GM13976 (cell line): ENCODE measurements around the gene ZBTB11.

Experiments used
- DNase-seq: peaks from one replicate; pipeline ENCODE4 v3.0.0; 2012; ENCODE audit warnings: low spot score
- in situ Hi-C: fragments of 300-500 bp; cut with MboI; formaldehyde crosslinking; loops from one replicate; pipeline ENCODE4 v1.12.0; 2022; ENCODE audit warnings: low sequenced_read_pairs, mixed read lengths, inconsistent platforms; ENCODE audit not compliant: unreplicated experiment
- TF ChIP-seq, protein P1 (sequence below): IDR thresholded peaks from 2 replicates; pipeline ENCODE4 v1.5.1; 2012; ENCODE audit warnings: borderline replicate concordance, mild to moderate bottlenecking; ENCODE audit not compliant: insufficient read depth; ENCODE audit errors: extremely low read depth, missing control alignments, control extremely low read depth

ZBTB11 gene

DNA sequence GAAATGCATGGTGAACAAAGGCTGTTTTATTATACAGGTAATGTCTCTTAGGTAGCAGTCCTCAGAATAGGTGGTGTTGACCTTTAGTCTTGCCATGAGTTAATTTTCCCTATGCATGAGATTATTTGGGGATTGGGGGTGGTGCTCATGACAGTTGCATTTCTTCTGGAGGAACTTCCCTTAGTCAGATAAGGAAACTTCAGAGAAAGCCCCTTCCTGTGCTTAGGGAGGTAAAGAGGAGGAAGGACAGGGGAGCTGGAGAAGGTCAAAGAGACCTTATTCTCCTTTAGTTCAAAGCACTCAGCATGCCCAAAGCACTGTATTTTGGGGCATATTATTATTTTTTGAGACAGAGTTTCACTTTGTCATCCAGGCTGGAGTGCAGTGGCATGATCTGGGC lies 47.7 kb downstream of the ZBTB11 start:
- DNase-seq: no peak
- in situ Hi-C loops: no loop called here
- TF ChIP-seq, protein P1, sequence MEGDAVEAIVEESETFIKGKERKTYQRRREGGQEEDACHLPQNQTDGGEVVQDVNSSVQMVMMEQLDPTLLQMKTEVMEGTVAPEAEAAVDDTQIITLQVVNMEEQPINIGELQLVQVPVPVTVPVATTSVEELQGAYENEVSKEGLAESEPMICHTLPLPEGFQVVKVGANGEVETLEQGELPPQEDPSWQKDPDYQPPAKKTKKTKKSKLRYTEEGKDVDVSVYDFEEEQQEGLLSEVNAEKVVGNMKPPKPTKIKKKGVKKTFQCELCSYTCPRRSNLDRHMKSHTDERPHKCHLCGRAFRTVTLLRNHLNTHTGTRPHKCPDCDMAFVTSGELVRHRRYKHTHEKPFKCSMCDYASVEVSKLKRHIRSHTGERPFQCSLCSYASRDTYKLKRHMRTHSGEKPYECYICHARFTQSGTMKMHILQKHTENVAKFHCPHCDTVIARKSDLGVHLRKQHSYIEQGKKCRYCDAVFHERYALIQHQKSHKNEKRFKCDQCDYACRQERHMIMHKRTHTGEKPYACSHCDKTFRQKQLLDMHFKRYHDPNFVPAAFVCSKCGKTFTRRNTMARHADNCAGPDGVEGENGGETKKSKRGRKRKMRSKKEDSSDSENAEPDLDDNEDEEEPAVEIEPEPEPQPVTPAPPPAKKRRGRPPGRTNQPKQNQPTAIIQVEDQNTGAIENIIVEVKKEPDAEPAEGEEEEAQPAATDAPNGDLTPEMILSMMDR: no peak

DNA sequence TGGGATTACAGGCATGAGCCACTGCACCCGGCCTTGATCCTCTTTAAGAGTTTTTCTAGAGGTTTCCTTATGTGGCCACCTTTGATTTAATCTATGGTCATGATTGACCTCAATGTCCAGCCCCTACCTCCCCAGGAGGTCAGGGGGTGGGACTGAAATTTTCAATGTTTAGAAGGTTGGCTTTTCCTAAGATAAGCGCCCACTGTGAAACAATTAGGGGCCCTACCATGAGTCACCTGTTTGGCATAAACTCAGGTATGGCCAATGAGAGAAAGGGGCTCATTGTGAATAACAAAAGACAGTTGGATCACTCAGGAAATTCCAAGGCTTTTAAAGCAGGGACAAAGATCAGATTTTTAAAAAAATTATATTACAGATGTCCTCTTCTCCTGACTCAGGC lies 51.1 kb downstream of the ZBTB11 start:
- in situ Hi-C loops: no loop called here
- TF ChIP-seq, protein P1: no peak
- no peak for DNase-seq

DNA sequence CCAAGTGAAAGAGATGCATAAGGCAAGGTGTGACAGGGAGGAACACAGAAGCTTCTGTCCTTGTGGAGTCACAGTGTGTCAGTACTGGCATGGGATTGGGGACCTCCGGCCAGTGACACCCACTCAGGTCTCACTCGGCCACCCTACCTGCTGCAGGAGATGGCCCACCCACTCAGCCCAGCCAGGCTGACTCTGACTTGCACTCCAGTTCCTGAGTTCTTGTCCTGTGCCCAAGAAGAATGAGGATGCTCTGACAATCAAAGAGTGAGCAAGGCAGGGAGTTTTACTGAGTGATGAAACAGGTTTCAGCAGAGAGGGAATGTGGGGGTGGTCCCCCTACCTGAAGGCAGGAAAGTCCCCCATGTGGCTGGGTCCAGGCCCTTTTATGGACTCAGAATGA lies 52.1 kb downstream of the ZBTB11 start:
- in situ Hi-C loops: no loop called here
- no peak for DNase-seq
- TF ChIP-seq, protein P1: no peak

DNA sequence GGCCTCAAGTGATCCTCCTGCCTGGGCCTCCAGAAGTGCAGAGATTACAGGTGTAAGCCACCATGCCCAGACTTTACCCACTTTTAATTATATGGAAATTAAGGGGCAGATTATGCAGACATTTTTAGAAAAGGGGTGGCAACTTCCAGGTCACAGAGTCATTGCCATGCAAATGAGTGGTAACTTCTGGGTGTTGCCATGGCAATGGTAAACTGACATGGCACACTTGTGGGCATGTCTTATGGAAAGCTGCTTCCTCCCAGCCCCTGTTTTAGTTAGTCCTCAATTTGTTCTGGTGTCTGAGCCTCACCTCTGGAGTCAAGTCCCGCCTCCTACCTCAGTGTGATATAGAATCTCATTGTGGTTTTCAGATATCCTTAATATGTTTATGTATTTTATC lies 53.3 kb downstream of the ZBTB11 start:
- in situ Hi-C loops: no loop called here
- TF ChIP-seq, protein P1: no peak
- DNase-seq: no peak

DNA sequence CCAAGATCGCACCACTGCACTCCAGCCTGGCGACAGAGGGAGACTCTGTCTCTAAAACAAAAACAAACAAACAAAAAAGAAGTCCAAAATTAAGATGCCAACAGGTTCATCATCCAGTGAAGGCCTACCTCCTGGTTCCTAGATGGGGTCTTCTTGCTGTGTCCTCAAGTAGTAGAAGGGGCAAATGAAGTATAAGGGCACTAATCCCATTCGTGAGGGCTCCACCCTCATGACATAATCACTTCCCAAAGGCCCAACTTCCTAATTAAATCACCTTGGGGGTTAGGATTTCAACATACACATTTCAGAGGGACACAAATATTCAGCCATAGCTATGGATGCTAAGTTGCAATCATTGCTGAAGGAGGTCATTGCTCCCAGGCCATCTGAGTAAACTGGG lies 57.2 kb downstream of the ZBTB11 start:
- in situ Hi-C loops: no loop called here
- TF ChIP-seq, protein P1: no peak
- no peak for DNase-seq

DNA sequence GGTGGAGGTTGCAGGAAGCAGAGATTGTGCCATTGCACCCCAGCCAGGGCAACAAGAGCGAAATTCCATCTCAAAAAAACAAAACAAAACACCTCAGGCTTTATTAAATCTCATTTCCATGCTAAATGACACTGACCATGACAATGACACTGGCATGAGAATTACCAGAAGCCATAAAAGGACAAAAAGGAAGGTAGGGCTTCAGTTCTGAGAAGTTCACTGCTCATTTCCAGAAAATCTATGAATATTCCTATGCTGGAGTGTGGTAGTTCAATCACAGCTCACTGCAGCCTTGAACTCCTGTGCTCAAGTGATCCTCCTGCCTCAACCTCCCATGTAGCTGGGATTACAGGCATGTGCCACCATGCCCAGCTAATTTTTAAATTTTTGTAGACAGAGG lies 58.2 kb downstream of the ZBTB11 start:
- no peak for DNase-seq
- TF ChIP-seq, protein P1: no peak
- in situ Hi-C loops: no loop called here

DNA sequence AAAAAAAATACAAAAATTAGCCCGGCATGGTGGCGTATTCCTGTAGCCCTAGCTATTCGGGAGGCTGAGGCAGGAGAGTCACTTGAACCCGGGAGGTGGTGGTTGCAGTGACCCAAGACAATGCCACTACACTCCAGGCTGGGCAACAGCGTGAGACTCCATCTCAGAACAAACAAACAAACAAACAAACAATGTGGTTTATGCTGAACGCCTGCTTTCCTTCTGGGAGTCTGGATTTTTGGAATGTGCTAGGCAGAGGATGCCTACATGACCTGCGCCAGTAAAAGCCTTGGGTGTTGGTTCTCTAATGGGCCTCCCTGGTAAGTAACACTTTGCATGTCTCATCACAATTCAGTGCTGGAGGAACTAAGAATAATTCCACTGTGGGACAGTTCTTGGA lies 59.5 kb downstream of the ZBTB11 start:
- in situ Hi-C loops: no loop called here
- no peak for DNase-seq
- TF ChIP-seq, protein P1: no peak
